PC-3 (cell line): Measurements from ENCODE around the gene NCL.

Experiments used
- EZH2phosphoT487 ChIP-seq: fragments of 300-600 bp; sonication (generic); IDR thresholded peaks from 2 replicates; pipeline ENCODE4 v1.6.1; 2018; ENCODE audit warnings: mild to moderate bottlenecking, antibody characterized with exemption, low read length, borderline replicate concordance
- TF ChIP-seq, protein P1 (sequence below): fragments of 300-600 bp; sonication (generic); conservative IDR thresholded peaks from 2 replicates; pipeline ENCODE4 v1.5.1; 2017; ENCODE audit warnings: antibody characterized with exemption, low read depth, mild to moderate bottlenecking, low read length

DNA sequence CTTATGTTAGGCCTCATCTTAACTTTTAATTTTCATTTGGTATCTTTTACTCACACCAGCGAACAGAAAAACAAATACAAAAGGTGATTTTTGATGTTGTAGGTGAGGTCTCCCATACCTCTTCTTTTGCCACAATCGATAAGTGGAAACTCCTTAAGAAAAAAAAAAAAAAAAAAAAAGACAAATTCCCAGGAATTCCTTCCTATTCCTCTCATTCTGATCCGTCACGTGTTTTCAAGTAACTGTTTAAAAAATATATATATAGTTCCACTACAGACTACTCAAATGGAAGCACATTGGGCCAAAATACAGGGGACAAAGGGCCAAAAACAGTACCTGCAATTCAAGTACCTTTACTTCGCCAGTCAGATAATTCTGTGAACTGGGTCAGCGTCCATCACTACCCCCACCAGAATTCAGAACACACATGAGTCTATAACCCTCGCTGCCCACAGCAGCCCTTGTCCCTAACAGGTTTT lies 49.5 kb upstream of the NCL start:
- TF ChIP-seq, protein P1, sequence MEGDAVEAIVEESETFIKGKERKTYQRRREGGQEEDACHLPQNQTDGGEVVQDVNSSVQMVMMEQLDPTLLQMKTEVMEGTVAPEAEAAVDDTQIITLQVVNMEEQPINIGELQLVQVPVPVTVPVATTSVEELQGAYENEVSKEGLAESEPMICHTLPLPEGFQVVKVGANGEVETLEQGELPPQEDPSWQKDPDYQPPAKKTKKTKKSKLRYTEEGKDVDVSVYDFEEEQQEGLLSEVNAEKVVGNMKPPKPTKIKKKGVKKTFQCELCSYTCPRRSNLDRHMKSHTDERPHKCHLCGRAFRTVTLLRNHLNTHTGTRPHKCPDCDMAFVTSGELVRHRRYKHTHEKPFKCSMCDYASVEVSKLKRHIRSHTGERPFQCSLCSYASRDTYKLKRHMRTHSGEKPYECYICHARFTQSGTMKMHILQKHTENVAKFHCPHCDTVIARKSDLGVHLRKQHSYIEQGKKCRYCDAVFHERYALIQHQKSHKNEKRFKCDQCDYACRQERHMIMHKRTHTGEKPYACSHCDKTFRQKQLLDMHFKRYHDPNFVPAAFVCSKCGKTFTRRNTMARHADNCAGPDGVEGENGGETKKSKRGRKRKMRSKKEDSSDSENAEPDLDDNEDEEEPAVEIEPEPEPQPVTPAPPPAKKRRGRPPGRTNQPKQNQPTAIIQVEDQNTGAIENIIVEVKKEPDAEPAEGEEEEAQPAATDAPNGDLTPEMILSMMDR, result no peak
- TF ChIP-seq EZH2phosphoT487, result no peak
